Measurements from ENCODE around the gene MAP1LC3A.

Gene MAP1LC3A

DNA sequence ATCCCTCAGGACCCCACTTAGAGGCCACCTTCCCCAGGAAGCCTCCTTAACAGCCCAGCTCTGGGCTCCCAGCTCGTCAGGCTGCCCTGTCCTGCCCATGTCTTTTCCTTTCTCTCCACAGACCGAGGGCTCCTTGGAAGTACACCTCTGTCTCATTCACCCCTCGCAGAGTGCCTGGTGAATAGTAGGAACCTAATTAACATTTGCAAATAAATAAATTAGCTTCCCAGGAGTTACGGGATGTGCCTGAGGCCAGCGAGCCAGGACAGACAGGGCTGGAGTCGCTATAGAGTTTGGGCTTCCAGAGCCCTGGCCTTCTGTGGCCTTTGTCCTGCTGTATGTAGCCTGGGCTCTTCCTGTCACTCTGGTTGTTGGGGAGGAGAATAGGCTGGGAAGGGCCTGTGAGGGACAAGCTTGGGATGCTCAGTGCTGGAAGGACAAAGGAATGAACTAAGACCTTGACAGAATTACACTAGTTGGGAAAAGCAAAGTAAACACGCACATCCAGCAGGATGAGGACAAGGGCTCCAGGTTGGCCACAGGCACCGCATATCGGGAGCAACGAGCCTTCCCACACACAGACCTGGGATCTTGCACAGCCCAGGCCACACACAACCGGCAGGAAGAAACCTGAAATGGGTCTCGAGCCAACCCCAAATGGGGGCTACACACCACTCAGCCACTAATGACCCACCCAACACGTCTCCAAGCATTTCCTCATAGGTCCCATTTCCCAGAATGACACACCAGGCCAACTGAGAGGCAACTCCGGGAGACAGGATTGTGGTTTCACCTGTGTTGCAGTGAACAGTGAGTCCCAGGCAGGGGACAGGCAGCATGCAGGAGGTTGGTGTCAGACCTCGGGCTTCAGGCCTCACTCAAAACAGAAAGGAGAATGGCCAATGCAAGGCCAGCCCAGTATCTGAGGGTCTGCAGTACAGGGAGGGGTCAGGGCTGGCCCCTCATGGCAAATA, 9.7 kb downstream of the MAP1LC3A start:
- no peak for DNase-seq
- in situ Hi-C loops (cut with HindIII; ENCODE audit: low pct_ligation_motif_present, low pct_unique_long_range_greater_than_20kb, low sequenced_read_pairs), result no loop called here

DNA sequence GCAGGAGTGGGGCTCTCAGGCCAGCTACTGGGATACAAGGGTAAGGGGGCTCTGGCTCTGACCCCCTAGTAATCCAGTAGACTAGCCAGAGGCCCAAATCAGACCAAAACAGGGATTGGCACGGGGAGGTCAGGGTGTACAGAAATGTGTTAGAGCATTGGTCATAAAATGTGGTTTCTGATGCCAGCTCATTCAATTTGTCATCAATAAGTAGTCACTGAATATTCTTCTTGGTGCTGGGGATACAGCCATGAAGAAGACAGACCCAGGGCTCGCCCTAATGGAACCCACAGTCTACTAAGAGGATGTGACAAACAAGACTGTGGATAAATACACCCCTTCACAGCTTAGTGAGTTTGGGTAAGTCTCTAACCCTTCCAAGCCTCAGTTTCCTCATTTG, 11.1 kb downstream of the MAP1LC3A start:
- DNase-seq, result no peak
- in situ Hi-C loops (cut with HindIII; ENCODE audit: low pct_ligation_motif_present, low pct_unique_long_range_greater_than_20kb, low sequenced_read_pairs), result no loop called here

DNA sequence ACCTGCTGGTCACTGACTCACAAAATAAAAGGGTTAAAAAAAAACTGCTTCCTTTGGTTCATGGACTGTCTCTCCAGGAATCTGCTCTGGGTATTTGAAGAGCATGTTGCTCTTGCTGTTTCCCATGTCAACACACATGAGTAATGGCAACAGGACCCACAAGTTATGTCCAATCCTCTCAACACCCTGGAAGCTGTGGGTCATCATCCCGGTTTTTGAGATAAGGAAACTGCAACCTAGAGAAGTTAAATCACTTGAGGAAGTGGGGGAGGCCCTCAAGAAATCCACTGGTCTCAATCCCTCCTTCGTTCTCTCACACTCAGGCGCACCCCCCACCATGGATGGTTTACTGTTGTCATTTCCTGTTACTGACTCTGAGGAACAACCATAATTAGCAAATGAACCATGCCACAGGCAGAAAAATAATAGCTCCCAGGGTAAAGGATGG, 12.4 kb downstream of the MAP1LC3A start:
- in situ Hi-C loops (cut with HindIII; ENCODE audit: low pct_ligation_motif_present, low pct_unique_long_range_greater_than_20kb, low sequenced_read_pairs), result no loop called here
- DNase-seq, result no peak

DNA sequence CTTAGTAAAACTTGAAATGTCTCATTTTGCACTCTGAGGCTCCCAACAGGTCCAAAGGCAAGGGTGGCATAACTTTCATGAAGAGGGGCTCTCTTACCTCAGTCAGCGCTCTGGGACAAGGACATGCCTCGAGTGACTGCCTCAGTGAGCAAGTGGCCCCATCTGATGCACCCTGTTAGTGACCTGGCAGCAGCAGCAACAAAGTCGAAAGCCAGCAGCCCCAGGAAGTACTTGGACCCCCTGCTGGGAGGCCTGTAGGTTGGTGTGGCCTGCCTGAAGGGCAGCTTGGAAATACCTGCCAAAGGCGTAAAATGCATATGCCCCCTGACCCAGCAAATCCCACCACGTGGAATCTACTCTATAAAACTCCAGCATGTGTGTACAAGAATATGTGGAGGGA, 13.2 kb downstream of the MAP1LC3A start:
- DNase-seq, result no peak
- in situ Hi-C loops (cut with HindIII; ENCODE audit: low pct_ligation_motif_present, low pct_unique_long_range_greater_than_20kb, low sequenced_read_pairs), result no loop called here

DNA sequence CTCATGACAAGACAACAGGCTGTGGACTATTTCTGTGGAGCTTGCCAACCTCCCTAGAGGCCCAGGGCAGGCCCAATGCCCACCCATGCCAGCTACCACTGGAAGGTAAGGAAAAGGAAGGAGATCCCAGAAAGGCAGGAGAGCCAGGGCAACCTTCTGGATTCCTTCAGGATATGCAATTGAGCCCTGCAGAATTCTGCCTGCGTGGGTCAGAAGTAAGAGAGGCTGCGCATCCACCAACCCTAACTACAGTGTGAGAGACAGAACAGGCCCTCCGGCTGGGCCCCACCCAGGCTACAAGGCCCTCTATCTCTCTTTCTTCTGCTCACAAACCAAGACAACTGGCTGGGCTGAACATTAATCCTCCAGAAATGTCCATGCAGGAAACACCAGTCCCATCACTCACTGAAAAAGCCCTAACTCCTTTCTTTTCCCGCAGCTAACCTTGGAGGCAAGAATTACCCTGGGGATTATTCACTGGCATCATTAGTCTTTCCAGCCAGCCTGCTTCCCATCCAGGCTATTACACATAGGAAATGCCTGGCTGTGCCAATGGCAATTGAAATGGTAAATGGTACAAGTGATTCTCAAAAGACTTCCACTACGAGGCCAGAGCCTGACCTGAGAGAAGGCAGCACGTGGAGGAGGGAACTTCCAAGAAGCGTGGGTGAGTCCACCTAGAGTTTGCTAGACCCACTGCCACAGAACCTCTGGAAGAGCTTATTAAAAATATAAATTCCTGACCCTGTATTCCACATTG, 15.2 kb downstream of the MAP1LC3A start:
- DNase-seq, result no peak
- in situ Hi-C loops (cut with HindIII; ENCODE audit: low pct_ligation_motif_present, low pct_unique_long_range_greater_than_20kb, low sequenced_read_pairs), result no loop called here

DNA sequence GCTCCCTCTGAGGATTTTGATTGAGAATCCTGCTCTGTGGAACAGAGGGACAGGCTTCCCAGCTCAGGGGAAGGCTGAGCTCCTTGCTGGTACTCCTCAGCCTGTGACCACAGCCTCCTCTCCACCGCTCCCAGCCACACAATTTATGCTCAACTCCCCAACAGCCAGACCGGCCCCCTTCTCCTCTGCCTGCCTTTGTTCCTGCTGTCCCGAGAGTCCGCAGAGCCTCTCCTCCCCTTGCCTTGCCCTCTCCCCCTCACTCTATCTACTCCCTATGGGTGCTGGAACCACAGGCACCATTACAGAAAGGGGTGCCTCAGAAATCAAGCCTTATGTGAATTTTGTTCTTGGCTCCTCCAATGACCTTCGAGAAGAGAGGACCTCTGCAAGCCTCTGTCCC, 15.9 kb downstream of the MAP1LC3A start:
- in situ Hi-C loops (cut with HindIII; ENCODE audit: low pct_ligation_motif_present, low pct_unique_long_range_greater_than_20kb, low sequenced_read_pairs), result no loop called here
- no peak for DNase-seq

DNA sequence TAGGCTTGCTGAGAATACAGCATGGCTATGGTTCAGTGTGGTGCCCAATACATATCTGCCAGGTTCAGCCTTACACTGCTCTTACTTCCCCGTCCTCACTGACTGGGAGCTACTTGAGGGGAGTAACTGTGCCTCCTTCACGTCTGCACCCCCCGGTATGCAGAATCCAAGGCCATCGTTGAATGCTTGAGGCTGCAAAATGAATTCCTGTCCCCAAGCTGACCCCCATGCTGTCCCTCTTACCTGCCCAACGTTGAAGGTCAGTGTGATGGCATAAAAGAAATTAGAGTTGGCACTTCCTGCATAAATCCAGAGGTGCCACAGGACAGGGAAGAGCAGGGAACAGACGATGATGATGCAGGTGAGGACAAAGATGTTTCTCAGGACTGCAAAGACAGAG, 16.3 kb downstream of the MAP1LC3A start:
- in situ Hi-C loops (cut with HindIII; ENCODE audit: low pct_ligation_motif_present, low pct_unique_long_range_greater_than_20kb, low sequenced_read_pairs), result no loop called here
- DNase-seq, result no peak

DNA sequence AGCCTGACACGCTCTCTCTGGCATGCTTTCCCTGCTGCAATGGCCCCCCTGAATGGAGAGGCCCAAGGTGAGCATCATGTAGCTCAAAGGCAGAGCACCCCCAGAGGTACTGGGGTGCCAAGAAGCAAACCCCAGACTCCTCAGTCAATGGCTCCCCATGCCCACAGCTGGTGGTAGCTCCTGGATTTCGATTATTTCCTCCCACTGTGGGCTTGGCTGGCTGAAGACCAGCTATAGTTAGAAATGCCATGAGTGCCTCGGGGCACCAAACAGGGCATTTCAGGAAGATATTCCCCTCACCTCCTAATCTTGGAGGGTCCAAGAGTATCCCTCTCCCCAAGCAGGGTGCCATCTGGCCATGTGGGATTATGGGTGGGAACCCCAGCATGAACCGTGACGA, 16.8 kb downstream of the MAP1LC3A start:
- in situ Hi-C loops (cut with HindIII; ENCODE audit: low pct_ligation_motif_present, low pct_unique_long_range_greater_than_20kb, low sequenced_read_pairs), result no loop called here
- DNase-seq, result no peak

DNA sequence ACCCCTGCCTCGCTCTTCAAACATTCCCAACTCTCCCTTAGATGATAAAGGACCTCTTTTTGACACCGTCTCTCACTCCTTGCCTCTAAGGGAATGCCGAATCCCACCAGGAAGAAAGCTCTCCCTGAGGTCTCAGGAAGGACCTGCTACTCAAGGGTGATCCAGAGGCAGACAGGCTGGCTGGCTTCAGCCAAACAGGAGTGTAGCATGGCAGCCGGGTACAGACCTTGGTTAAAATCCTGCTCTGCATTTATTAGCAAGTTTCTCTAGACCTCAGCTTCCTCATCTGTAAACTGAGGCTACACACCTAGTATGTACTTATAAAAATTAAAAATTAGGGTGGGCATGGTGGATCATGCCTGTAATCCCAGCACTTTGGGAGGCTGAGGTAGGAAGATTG, 17.2 kb downstream of the MAP1LC3A start:
- no peak for DNase-seq
- in situ Hi-C loops (cut with HindIII; ENCODE audit: low pct_ligation_motif_present, low pct_unique_long_range_greater_than_20kb, low sequenced_read_pairs), result no loop called here

DNA sequence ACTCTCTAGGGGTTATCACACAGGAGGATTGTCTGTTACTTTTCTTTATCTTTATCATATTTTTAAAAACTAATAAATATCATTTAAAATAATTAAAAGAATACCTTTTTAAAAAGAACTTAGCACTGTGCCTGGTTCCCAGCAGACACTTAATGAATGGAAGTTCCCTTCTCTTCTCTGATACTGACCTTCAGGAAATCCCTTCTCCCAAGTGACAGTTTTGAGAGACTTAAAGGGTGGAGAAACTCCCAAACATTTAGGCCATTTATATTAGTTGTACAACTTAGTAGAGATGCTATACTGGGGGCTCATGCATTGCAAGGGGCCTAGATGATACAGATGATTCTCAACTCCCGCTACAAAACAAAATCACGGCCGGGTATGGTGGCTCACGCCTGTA, 18.5 kb downstream of the MAP1LC3A start:
- in situ Hi-C loops (cut with HindIII; ENCODE audit: low pct_ligation_motif_present, low pct_unique_long_range_greater_than_20kb, low sequenced_read_pairs), result no loop called here
- DNase-seq, result no peak

DNA sequence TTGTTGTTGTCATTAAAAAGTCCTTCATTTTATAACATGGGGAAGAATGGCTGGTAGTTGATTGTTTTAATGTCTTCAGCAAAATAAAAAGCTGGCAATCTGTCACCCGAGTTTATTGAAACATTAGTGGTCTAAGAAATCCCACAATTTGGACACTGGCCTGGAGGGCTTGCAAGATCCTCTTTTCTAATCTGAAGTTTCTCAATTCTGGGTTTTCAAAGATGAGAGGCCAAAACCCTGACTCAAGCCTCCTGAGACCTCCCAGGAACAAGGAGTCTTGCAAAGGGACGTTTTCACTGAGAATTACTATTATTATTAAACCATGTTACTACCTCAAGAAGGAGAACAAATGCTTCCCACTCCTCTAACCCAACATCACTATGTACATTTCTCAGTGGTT, 19.5 kb downstream of the MAP1LC3A start:
- DNase-seq, result no peak
- in situ Hi-C loops (cut with HindIII; ENCODE audit: low pct_ligation_motif_present, low pct_unique_long_range_greater_than_20kb, low sequenced_read_pairs), result no loop called here

DNA sequence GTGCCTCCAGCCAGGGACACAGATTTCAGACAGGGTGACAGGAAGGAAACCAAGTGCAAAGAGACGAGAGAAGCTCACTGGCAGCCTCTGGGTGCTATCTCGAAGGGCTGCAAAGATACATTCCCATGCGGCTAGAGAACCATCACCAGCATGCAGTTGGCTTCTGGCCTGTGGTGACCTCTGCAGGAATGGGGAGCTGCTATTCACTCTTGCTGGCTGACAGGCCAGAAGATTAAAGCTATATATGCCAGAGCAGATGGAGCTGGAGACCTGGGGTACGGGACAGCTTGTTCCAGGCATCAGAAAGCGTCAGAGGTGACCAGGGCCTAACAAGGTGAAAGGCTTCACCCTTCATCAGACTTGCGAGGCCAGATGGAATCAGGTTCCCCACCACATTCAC, 20.0 kb downstream of the MAP1LC3A start:
- no peak for DNase-seq
- in situ Hi-C loops (cut with HindIII; ENCODE audit: low pct_ligation_motif_present, low pct_unique_long_range_greater_than_20kb, low sequenced_read_pairs), result no loop called here

DNA sequence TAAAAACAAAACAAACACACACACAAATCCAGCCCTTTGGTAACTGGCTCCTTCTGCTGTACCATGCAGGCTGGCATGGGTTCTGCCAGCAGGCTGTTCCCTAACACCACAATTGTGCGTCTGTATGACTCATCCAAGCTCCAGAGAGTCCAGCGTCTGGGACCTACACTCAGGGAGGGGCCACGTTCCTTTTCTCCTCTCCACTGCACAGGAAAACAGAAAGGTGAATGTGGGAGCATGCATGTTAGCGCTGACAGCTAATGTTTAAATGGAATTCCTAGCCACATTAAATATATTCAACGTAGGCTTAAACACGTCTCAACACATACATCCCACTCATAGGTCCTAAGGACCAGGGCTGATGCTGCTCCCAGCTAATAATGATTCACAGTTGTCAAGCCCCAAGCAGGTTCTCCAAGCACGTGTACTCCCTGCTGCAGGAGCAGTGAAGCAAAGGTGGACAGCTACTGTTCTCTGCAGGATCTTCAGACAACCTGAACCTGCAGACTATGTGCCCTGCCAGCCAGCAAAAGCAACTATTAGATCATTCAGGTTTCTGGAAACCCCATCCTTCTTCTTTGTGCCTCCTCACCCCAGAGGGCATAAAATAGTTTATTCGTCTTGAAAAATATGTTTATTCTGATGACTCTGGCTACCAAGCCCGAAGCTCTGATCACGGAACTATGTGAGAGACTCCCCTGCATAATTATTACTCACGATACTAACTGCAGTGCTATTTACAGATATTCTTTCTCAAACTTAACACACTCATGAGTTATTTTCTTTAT, 20.9 kb downstream of the MAP1LC3A start:
- in situ Hi-C loops (cut with HindIII; ENCODE audit: low pct_ligation_motif_present, low pct_unique_long_range_greater_than_20kb, low sequenced_read_pairs), result no loop called here
- peak; percentile 78 for DNase-seq

DNA sequence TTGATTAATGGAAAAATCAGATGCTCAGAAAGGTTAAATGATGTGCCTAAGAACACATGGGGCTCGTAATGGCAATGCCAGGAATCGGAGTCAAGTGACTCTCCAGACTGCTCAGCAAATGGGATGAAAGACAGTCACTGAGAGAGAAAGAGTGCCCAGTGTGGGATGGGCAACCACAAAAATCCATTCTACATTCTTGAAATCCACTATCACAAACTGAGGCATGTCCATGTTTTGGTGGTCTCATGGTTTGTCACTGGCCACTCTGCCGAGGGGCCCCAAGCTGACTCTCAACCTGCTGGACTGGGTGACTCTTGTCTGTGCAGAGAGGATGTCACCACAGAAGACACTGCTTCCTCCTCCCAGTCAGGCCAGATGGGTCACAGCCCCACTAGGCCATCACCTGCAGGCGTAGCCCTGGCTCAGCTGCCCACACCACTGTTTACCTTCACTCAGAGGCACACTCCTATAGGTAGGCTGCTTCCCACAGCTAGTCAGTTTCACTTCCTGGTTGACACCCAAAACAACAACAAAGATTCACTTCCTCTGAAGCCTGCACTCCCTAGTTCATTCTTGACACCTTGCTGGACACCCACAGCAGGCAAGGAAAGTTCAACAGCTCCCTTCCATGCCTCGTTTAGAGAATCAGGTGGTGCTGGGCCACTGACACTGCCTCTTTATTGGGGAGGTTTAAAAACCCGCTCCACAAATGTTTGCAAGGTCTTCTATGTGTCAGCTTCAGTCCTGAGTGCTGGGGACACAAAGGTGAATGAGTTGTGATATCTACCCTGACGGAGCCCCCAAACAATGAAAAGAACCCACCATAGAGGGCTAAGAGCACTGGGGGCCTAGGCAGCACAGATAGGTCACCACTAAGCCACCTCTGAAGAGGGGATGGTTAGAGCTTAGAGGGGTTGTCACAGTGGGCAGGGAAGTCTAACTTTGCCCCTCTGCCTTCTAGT, 21.7 kb downstream of the MAP1LC3A start:
- no peak for DNase-seq
- in situ Hi-C loops (cut with HindIII; ENCODE audit: low pct_ligation_motif_present, low pct_unique_long_range_greater_than_20kb, low sequenced_read_pairs), result no loop called here

DNA sequence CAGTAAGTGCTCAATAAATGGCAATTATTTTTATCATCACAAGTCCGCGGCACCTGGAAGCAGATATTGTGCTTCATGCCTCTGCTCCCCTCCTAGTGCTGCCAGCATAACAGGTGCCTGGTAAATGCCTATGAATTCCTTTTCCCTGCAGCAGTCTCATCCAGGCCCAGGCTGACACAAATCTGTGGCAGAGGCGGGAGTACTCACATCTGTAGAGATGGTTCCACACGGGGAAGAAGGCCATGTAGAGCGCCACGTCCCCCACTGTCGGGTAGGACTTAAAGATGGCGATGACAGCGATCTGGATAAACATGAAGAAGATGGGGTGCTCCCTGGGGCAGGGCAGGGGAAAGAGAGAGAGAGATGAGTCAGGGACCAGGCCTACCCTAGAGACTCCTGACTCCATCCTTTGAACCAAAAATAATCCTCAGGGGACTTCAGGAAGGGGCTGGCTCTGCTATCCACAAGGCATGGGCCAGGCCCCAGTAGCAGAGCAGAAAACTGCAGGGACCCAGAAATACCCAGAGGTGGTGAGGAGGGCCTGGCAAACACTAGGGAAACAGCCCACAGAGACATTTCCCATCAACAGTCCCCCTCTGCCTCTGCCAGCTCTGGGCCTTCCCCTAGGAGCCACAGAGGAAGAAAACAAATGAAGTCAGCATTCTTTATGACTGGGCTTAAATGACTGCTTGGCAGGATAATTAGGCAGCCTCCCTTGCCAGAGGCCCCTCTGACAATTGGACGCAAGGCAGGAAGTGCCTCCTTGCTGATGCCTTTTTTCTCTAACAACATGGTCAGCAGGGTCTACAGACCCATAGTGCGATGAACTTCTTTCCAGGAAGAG, 23.0 kb downstream of the MAP1LC3A start:
- in situ Hi-C loops (cut with HindIII; ENCODE audit: low pct_ligation_motif_present, low pct_unique_long_range_greater_than_20kb, low sequenced_read_pairs), result no loop called here
- DNase-seq, result no peak

DNA sequence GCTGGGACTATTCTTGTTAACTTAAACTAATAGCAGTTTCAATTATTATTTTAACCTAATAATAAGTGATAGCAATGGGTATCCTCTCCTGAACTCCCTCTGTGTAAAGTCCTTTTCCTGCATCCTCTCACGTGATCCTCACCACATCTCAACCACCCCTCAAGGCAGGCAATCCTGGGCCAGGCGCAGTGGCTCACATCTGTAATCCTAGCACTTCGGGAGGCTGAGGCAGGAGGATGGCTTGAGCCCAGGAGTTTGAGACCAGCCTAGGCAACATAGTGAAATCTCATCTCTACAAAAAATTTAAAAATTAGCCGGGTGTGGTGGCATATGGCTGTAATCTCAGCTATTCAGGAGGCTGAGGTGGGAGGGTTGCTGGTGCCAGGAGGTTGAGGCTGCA, 23.7 kb downstream of the MAP1LC3A start:
- DNase-seq, result no peak
- in situ Hi-C loops (cut with HindIII; ENCODE audit: low pct_ligation_motif_present, low pct_unique_long_range_greater_than_20kb, low sequenced_read_pairs), result no loop called here

DNA sequence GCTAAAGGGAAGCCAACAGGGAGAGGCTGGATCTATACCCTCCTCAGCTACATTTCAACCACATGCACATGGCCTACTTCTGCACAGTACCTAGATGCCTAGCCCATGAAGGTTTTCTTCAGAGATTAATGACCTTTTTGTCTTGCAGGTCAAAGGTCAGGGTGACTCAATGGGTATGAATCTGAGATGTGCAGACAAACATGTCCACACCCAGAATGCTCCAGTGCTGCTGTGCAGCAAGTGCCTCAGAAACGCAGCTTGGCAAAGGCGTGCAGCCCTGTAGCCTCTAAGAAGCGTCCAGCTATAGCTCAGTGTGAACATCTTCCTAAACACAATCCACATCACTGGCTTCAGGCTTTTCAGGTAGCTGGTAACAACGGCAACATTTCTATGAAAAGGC, 24.4 kb downstream of the MAP1LC3A start:
- in situ Hi-C loops (cut with HindIII; ENCODE audit: low pct_ligation_motif_present, low pct_unique_long_range_greater_than_20kb, low sequenced_read_pairs), result no loop called here
- DNase-seq, result no peak
